Aorta (tissue), 5 donors: ENCODE results near the gene SLC18A3. TPM values are rescaled to one million over a fixed set of nuclear protein-coding genes. Genes with fewer than 3 reads are reported as not detected.
A peak's percentile ranks its signal among the peaks of the same experiment; 100 is the strongest.

Source experiments
- ATAC-seq: fragments of 200-7000 bp; cut with Tn5 transposase; one replicate; pipeline ENCODE4 v1.9.1; 2022; ENCODE audit warnings: moderate library complexity; ENCODE audit not compliant: low FRiP score
- DNase-seq, 2 donors: peaks; one replicate each; pipeline ENCODE4 v3.0.0-alpha.2; 2020
- H3K27ac ChIP-seq, 2 donors: one replicate each; pipeline ENCODE4 v1.5.1; 2013; ENCODE audit warnings: low read length in 2 of 2, mild to moderate bottlenecking in 2 of 2, moderate library complexity in 2 of 2, control low read depth in 1 of 2, inconsistent platforms in 1 of 2, low read depth in 1 of 2
- H3K27me3 ChIP-seq, 2 donors: one replicate each; pipeline ENCODE4 v1.6.1; 2013; ENCODE audit warnings: control low read depth in 1 of 2, low read length in 1 of 2, mild to moderate bottlenecking in 1 of 2, moderate library complexity in 1 of 2; ENCODE audit not compliant: insufficient read depth in 2 of 2, control insufficient read depth in 1 of 2
- H3K36me3 ChIP-seq, 2 donors: one replicate each; pipeline ENCODE4 v1.6.1; 2013; ENCODE audit warnings: control low read depth in 1 of 2, low read length in 1 of 2, mild to moderate bottlenecking in 1 of 2; ENCODE audit not compliant: insufficient read depth in 2 of 2, control insufficient read depth in 1 of 2
- H3K4me1 ChIP-seq, 2 donors: one replicate each; pipeline ENCODE4 v1.6.1; 2013; ENCODE audit warnings: low read length in 2 of 2, control low read depth in 1 of 2, mild to moderate bottlenecking in 1 of 2, moderate library complexity in 1 of 2; ENCODE audit not compliant: insufficient read depth in 2 of 2, control insufficient read depth in 1 of 2
- H3K4me3 ChIP-seq, 2 donors: one replicate each; pipeline ENCODE4 v1.5.1; 2013; ENCODE audit warnings: low read length in 2 of 2, control low read depth in 1 of 2, mild to moderate bottlenecking in 1 of 2
- H3K9me3 ChIP-seq: one replicate; pipeline ENCODE4 v1.6.1; 2013; ENCODE audit warnings: mild to moderate bottlenecking, low read length; ENCODE audit not compliant: control insufficient read depth
- WGBS, 2 donors: extraction: QIAGEN DNeasy Blood & Tissue Kit; methylation state at CpG; one replicate each; pipeline ENCODE4 v1.1.7; 2013; 5-methylcytosine and 5-hydroxymethylcytosine counted together
- intact Hi-C, 2 donors: fragments of 100-400 bp; cut with DNase I; formaldehyde crosslinking; loops; one replicate each; pipeline versions ENCODE4 v1.14.2 to v1.15.0; 2022
- polyA plus RNA-seq, 2 donors: library from polyadenylated mRNA; stranded (reverse); fragments of 200-250 nt; gene quantifications; one replicate each; pipeline ENCODE4 v1.2.3, GENCODE V29; 2013
- total RNA-seq, 2 donors: library from RNA; stranded (reverse); fragmentation: NEBNext Ultra II Directional; extraction: Animal tissue kit (Norgen Biotek cat#: 25700); gene quantifications; one replicate each; pipeline ENCODE4 v1.2.1, GENCODE V29; 2021
- donor health status: healthy with polysubstance abuse.
- donor health status: Bipolar disorder and iron deficiency.
- donor health status: DM: no; HTN: no; CAD: no.
- donor health status: DM: no; HTN: no; CAD: no.
- donor health status: DM: yes; HTN: yes; CAD: no.

The SLC18A3 gene
- total and polyA plus RNA-seq, 4 donors: not detected

- Histone ChIP-seq H3K9me3 (no peaks in the 10 kb centered on the region), H3K27ac (no peak overlapping the region), H3K4me1 (no peaks in the 10 kb centered on the region), H3K27me3 (no peaks in the 10 kb centered on the region), H3K36me3 (no peaks in the 10 kb centered on the region), H3K4me3 (no peak overlapping the region)
- intact Hi-C loops: no loop called here
- no peak for DNase-seq
- ATAC-seq: no peak
- 59 to 60% methylated on average over 8 of the region's 8 CpGs for WGBS, 2 donors
Measured at GRCh38 chr10:49649936-49650723, 40.0 kb downstream of the SLC18A3 start.

GRCh38 chr10:49650724-49651034 lies 40.6 kb downstream of the SLC18A3 start:
- H3K36me3 ChIP-seq: no peaks in the 10 kb centered on the region
- no peaks in the 10 kb centered on the region for H3K9me3 ChIP-seq
- H3K4me1 ChIP-seq: no peaks in the 10 kb centered on the region
- H3K4me3 ChIP-seq: no peak overlapping the region
- DNase-seq (peak in 1 of 2 donors; percentile 46), ATAC-seq (no peak)
- 96 to 100% methylated on average over 1 of the region's 1 CpG for WGBS, 2 donors
- intact Hi-C loops: no loop called here
- H3K27ac ChIP-seq: no peak overlapping the region
- H3K27me3 ChIP-seq: no peaks in the 10 kb centered on the region

- no peaks in the 10 kb centered on the region for H3K36me3 ChIP-seq
- intact Hi-C loops: no loop called here
- no peak for DNase-seq
- WGBS, 2 donors: 83 to 85% methylated on average over 15 of the region's 15 CpGs
- H3K4me3 ChIP-seq: no peak overlapping the region
- H3K27me3 ChIP-seq: no peaks in the 10 kb centered on the region
- no peak overlapping the region for H3K27ac ChIP-seq
- H3K9me3 ChIP-seq: no peaks in the 10 kb centered on the region
- H3K4me1 ChIP-seq: no peaks in the 10 kb centered on the region
- no peak for ATAC-seq
Measured at GRCh38 chr10:49651039-49651835, 41.1 kb downstream of the SLC18A3 start.

GRCh38 chr10:49651917-49652316 lies 41.8 kb downstream of the SLC18A3 start:
- H3K27ac ChIP-seq: no peak overlapping the region
- no peaks in the 10 kb centered on the region for H3K27me3 ChIP-seq
- DNase-seq: no peak
- no peak for ATAC-seq
- H3K4me3 ChIP-seq: no peak overlapping the region
- 73 to 74% methylated on average over 2 of the region's 2 CpGs for WGBS, 2 donors
- H3K36me3 ChIP-seq: no peaks in the 10 kb centered on the region
- no peaks in the 10 kb centered on the region for H3K4me1 ChIP-seq
- intact Hi-C loops: no loop called here
- no peaks in the 10 kb centered on the region for H3K9me3 ChIP-seq

GRCh38 chr10:49652421-49653272 lies 42.5 kb downstream of the SLC18A3 start:
- Histone ChIP-seq H3K36me3 (no peaks in the 10 kb centered on the region), H3K27me3 (no peaks in the 10 kb centered on the region), H3K4me3 (no peak overlapping the region), H3K27ac (no peak overlapping the region), H3K9me3 (no peaks in the 10 kb centered on the region), H3K4me1 (no peaks in the 10 kb centered on the region)
- intact Hi-C loops: no loop called here
- ATAC-seq (no peak), DNase-seq (no peak)
- WGBS, 2 donors: 73 to 75% methylated on average over 15 of the region's 15 CpGs

- Histone ChIP-seq H3K9me3 (no peaks in the 10 kb centered on the region), H3K27me3 (no peaks in the 10 kb centered on the region), H3K4me1 (no peaks in the 10 kb centered on the region), H3K36me3 (no peaks in the 10 kb centered on the region), H3K27ac (no peak overlapping the region), H3K4me3 (no peak overlapping the region)
- ATAC-seq (no peak), DNase-seq (peak in 1 of 2 donors; percentile 42)
- intact Hi-C loops: no loop called here
- 77 to 80% methylated on average over 11 of the region's 11 CpGs for WGBS, 2 donors
Measured at GRCh38 chr10:49653273-49653929, 43.3 kb downstream of the SLC18A3 start.

- H3K4me1 ChIP-seq: no peaks in the 10 kb centered on the region
- WGBS, 2 donors: 51 to 59% methylated on average over 5 of the region's 5 CpGs
- no peak overlapping the region for H3K27ac ChIP-seq
- ATAC-seq (no peak), DNase-seq (peak in 1 of 2 donors; percentile 59)
- H3K9me3 ChIP-seq: no peaks in the 10 kb centered on the region
- intact Hi-C loops: no loop called here
- no peak overlapping the region for H3K4me3 ChIP-seq
- no peaks in the 10 kb centered on the region for H3K27me3 ChIP-seq
- no peaks in the 10 kb centered on the region for H3K36me3 ChIP-seq
Measured at GRCh38 chr10:49654036-49654693, 44.1 kb downstream of the SLC18A3 start.

GRCh38 chr10:49655099-49655498 lies 45.0 kb downstream of the SLC18A3 start:
- 86 to 88% methylated on average over 18 of the region's 18 CpGs for WGBS, 2 donors
- Histone ChIP-seq H3K4me3 (no peak overlapping the region), H3K9me3 (no peaks in the 10 kb centered on the region), H3K4me1 (no peaks in the 10 kb centered on the region), H3K27ac (no peak overlapping the region), H3K27me3 (no peaks in the 10 kb centered on the region), H3K36me3 (no peaks in the 10 kb centered on the region)
- intact Hi-C loops: no loop called here
- DNase-seq (peak in 1 of 2 donors; percentile 55), ATAC-seq (no peak)
